ENCODE measurements around the gene HBM. TPM values are rescaled to one million over a fixed set of nuclear protein-coding genes. Genes with fewer than 3 reads are reported as not detected.

HBM gene
- polyA plus RNA-seq, 2 of the 4 experiments (the other 2 are of a cell fraction) = not detected

- TF ChIP-seq HOXA7 (CRISPR knock-in tag; IDR thresholded peaks at IDR 0.05) (no peak), TFCP2L1 (CRISPR knock-in tag; IDR thresholded peaks at IDR 0.05) (no peak), ATOH8 (CRISPR knock-in tag; IDR thresholded peaks at IDR 0.05; ENCODE audit: low read depth) (no peak)
Measured at GRCh38 chr16:212999-213398, 47.2 kb downstream of the HBM start (continued).

Small RNAs within 50 kb of the gene (small RNA-seq; reads per million reads assigned to genes)
- 0 reads per million in 6 experiments for gene RF00019

Other genes with a start within 250 kb of the HBM start
- gene POLR3K, start 112.4 kb upstream of the HBM start, polyA plus RNA-seq (2011; rRNA removed) = 46.9 and 50.9 TPM in 2 replicates
- 45.6 to 51.8 TPM (median 47.6 TPM) in 3 replicates for gene POLR3K, start 112.4 kb upstream of the HBM start, polyA plus RNA-seq (2017; fragmentation: RNase III; extraction: RNeasy Plus Mini Kit Qiagen cat#74134 plus additional on column Dnase treatment)
- 43.5 and 45.0 TPM in 2 replicates for gene SNRNP25, start 112.2 kb upstream of the HBM start, polyA plus RNA-seq (2011; rRNA removed)
- gene SNRNP25, start 112.2 kb upstream of the HBM start, polyA plus RNA-seq (2017; fragmentation: RNase III; extraction: RNeasy Plus Mini Kit Qiagen cat#74134 plus additional on column Dnase treatment) = 82.1 to 83.0 TPM (median 82.2 TPM) in 3 replicates
- 13.5 and 17.9 TPM in 2 replicates for gene RHBDF1, start 93.3 kb upstream of the HBM start, polyA plus RNA-seq (2011; rRNA removed)
- gene RHBDF1, start 93.3 kb upstream of the HBM start, polyA plus RNA-seq (2017; fragmentation: RNase III; extraction: RNeasy Plus Mini Kit Qiagen cat#74134 plus additional on column Dnase treatment) = 17.5 to 20.5 TPM (median 19.2 TPM) in 3 replicates
- gene MPG, start 87.8 kb upstream of the HBM start, polyA plus RNA-seq (2011; rRNA removed) = 25.5 and 28.2 TPM in 2 replicates
- 42.3 to 54.3 TPM (median 47.6 TPM) in 3 replicates for gene MPG, start 87.8 kb upstream of the HBM start, polyA plus RNA-seq (2017; fragmentation: RNase III; extraction: RNeasy Plus Mini Kit Qiagen cat#74134 plus additional on column Dnase treatment)
- 15.8 and 17.0 TPM in 2 replicates for gene NPRL3, start 27.3 kb upstream of the HBM start, polyA plus RNA-seq (2011; rRNA removed)
- 24.6 to 28.4 TPM (median 25.9 TPM) in 3 replicates for gene NPRL3, start 27.3 kb upstream of the HBM start, polyA plus RNA-seq (2017; fragmentation: RNase III; extraction: RNeasy Plus Mini Kit Qiagen cat#74134 plus additional on column Dnase treatment)
- gene HBZ, start 13.3 kb upstream of the HBM start, polyA plus RNA-seq (2011; rRNA removed) = not detected in 2 replicates
- gene HBZ, start 13.3 kb upstream of the HBM start, polyA plus RNA-seq (2017; fragmentation: RNase III; extraction: RNeasy Plus Mini Kit Qiagen cat#74134 plus additional on column Dnase treatment) = not detected in 3 replicates
- gene HBA2, start 6.9 kb downstream of the HBM start, polyA plus RNA-seq (2011; rRNA removed) = 0.20 and 0.26 TPM in 2 replicates
- 0.23 to 0.68 TPM in 2 of 3 replicates, not detected in the other for gene HBA2, start 6.9 kb downstream of the HBM start, polyA plus RNA-seq (2017; fragmentation: RNase III; extraction: RNeasy Plus Mini Kit Qiagen cat#74134 plus additional on column Dnase treatment)
- gene HBA1, start 10.7 kb downstream of the HBM start, polyA plus RNA-seq (2011; rRNA removed) = not detected in 2 replicates
- 0.51 to 1.3 TPM (median 0.58 TPM) in 3 replicates for gene HBA1, start 10.7 kb downstream of the HBM start, polyA plus RNA-seq (2017; fragmentation: RNase III; extraction: RNeasy Plus Mini Kit Qiagen cat#74134 plus additional on column Dnase treatment)
- gene HBQ1, start 14.5 kb downstream of the HBM start, polyA plus RNA-seq (2011; rRNA removed) = 2.0 and 2.3 TPM in 2 replicates
- gene HBQ1, start 14.5 kb downstream of the HBM start, polyA plus RNA-seq (2017; fragmentation: RNase III; extraction: RNeasy Plus Mini Kit Qiagen cat#74134 plus additional on column Dnase treatment) = 2.8 to 4.7 TPM (median 3.2 TPM) in 3 replicates
- 34.5 and 51.6 TPM in 2 replicates for gene LUC7L, start 63.5 kb downstream of the HBM start, polyA plus RNA-seq (2011; rRNA removed)
- 64.5 to 67.6 TPM (median 65.3 TPM) in 3 replicates for gene LUC7L, start 63.5 kb downstream of the HBM start, polyA plus RNA-seq (2017; fragmentation: RNase III; extraction: RNeasy Plus Mini Kit Qiagen cat#74134 plus additional on column Dnase treatment)
- gene FAM234A, start 68.8 kb downstream of the HBM start, polyA plus RNA-seq (2011; rRNA removed) = 25.6 and 27.4 TPM in 2 replicates
- gene FAM234A, start 68.8 kb downstream of the HBM start, polyA plus RNA-seq (2017; fragmentation: RNase III; extraction: RNeasy Plus Mini Kit Qiagen cat#74134 plus additional on column Dnase treatment) = 52.3 to 54.9 TPM (median 53.3 TPM) in 3 replicates
- 2.1 and 2.6 TPM in 2 replicates for gene RGS11, start 110.0 kb downstream of the HBM start, polyA plus RNA-seq (2011; rRNA removed)
- 4.2 to 6.7 TPM (median 5.3 TPM) in 3 replicates for gene RGS11, start 110.0 kb downstream of the HBM start, polyA plus RNA-seq (2017; fragmentation: RNase III; extraction: RNeasy Plus Mini Kit Qiagen cat#74134 plus additional on column Dnase treatment)
- 0.82 and 1.1 TPM in 2 replicates for gene ARHGDIG, start 114.6 kb downstream of the HBM start, polyA plus RNA-seq (2011; rRNA removed)
- gene ARHGDIG, start 114.6 kb downstream of the HBM start, polyA plus RNA-seq (2017; fragmentation: RNase III; extraction: RNeasy Plus Mini Kit Qiagen cat#74134 plus additional on column Dnase treatment) = 1.3 to 1.9 TPM (median 1.4 TPM) in 3 replicates
- 0.21 and 0.45 TPM in 2 replicates for gene PDIA2, start 117.2 kb downstream of the HBM start, polyA plus RNA-seq (2011; rRNA removed)
- gene PDIA2, start 117.2 kb downstream of the HBM start, polyA plus RNA-seq (2017; fragmentation: RNase III; extraction: RNeasy Plus Mini Kit Qiagen cat#74134 plus additional on column Dnase treatment) = 0.42 to 0.82 TPM (median 0.52 TPM) in 3 replicates
- 8.7 and 8.9 TPM in 2 replicates for gene AXIN1, start 186.7 kb downstream of the HBM start, polyA plus RNA-seq (2011; rRNA removed)
- gene AXIN1, start 186.7 kb downstream of the HBM start, polyA plus RNA-seq (2017; fragmentation: RNase III; extraction: RNeasy Plus Mini Kit Qiagen cat#74134 plus additional on column Dnase treatment) = 18.1 to 19.3 TPM (median 18.6 TPM) in 3 replicates
- gene MRPL28, start 204.6 kb downstream of the HBM start, polyA plus RNA-seq (2011; rRNA removed) = 115 and 130 TPM in 2 replicates
- 139 to 144 TPM (median 139 TPM) in 3 replicates for gene MRPL28, start 204.6 kb downstream of the HBM start, polyA plus RNA-seq (2017; fragmentation: RNase III; extraction: RNeasy Plus Mini Kit Qiagen cat#74134 plus additional on column Dnase treatment)
- gene PGAP6, start 216.0 kb downstream of the HBM start, polyA plus RNA-seq (2011; rRNA removed) = 25.9 and 36.0 TPM in 2 replicates
- gene PGAP6, start 216.0 kb downstream of the HBM start, polyA plus RNA-seq (2017; fragmentation: RNase III; extraction: RNeasy Plus Mini Kit Qiagen cat#74134 plus additional on column Dnase treatment) = 32.3 to 38.1 TPM (median 36.2 TPM) in 3 replicates
- 229 and 239 TPM in 2 replicates for gene NME4, start 231.2 kb downstream of the HBM start, polyA plus RNA-seq (2011; rRNA removed)
- gene NME4, start 231.2 kb downstream of the HBM start, polyA plus RNA-seq (2017; fragmentation: RNase III; extraction: RNeasy Plus Mini Kit Qiagen cat#74134 plus additional on column Dnase treatment) = 301 to 349 TPM (median 339 TPM) in 3 replicates
- 15.5 and 17.9 TPM in 2 replicates for gene DECR2, start 235.9 kb downstream of the HBM start, polyA plus RNA-seq (2011; rRNA removed)
- 31.0 to 38.0 TPM (median 34.2 TPM) in 3 replicates for gene DECR2, start 235.9 kb downstream of the HBM start, polyA plus RNA-seq (2017; fragmentation: RNase III; extraction: RNeasy Plus Mini Kit Qiagen cat#74134 plus additional on column Dnase treatment)

Data from A549 (cell line).